PC-9 (cell line): ENCODE results near the gene SPTAN1.

Experiments used
- EZH2 ChIP-seq: fragments of 200-600 bp; sonication (generic); IDR thresholded peaks from 2 replicates; pipeline ENCODE4 v1.8.0; 2017; ENCODE audit warnings: antibody characterized with exemption, low read depth
- TF ChIP-seq, protein P1 (sequence below): fragments of 200-600 bp; sonication (generic); conservative IDR thresholded peaks from 2 replicates; pipeline ENCODE4 v1.6.1; 2017; ENCODE audit warnings: mixed run types, antibody characterized with exemption, mild to moderate bottlenecking, moderate library complexity

DNA sequence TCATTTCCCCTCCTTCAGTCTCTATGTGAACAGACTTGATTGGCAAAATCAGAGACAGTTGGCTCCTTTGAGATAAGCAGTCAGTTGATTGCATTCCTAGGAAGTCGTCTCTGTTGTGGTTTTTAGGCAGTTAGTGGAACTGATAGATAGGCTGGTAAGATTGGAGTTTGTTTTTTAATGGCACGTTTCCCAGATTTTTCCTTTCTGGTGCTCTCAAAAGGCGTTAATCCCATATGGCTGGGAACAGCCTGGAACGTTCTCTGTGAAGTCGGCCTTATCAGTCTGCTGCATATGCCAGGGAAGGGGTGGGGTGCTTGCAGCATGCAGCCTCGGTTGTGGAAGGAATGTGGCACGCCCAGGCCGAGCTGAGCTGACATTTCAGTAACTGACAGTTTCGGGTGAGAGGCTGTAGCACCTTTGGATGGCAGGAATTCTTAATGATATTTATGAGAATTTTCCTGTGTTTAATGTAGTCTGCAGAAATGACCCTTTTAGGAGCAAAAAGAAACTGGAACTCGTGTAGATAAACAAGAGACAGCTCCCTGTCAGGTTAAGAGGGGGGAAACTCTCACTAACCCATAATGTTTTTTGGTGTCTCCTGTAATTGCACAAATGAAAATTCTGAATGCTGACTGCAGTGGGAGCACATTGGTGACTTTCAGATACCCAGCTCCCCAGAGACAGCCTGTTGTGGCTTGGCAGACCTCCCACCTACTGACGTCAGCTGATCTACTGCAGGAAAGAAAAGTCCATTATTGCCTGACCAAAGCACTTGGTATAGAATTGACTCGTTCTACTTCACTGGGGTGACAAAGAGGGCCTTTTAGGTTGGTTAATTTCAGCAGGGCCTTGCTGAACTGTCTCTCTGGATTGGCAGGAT, 6.3 kb downstream of the SPTAN1 start:
- TF ChIP-seq, protein P1, sequence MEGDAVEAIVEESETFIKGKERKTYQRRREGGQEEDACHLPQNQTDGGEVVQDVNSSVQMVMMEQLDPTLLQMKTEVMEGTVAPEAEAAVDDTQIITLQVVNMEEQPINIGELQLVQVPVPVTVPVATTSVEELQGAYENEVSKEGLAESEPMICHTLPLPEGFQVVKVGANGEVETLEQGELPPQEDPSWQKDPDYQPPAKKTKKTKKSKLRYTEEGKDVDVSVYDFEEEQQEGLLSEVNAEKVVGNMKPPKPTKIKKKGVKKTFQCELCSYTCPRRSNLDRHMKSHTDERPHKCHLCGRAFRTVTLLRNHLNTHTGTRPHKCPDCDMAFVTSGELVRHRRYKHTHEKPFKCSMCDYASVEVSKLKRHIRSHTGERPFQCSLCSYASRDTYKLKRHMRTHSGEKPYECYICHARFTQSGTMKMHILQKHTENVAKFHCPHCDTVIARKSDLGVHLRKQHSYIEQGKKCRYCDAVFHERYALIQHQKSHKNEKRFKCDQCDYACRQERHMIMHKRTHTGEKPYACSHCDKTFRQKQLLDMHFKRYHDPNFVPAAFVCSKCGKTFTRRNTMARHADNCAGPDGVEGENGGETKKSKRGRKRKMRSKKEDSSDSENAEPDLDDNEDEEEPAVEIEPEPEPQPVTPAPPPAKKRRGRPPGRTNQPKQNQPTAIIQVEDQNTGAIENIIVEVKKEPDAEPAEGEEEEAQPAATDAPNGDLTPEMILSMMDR = no peak
- TF ChIP-seq EZH2 = no peak
